Neural cell (in vitro differentiated cells): ENCODE data around the gene MYBPC1. TPM values are rescaled to one million over a fixed set of nuclear protein-coding genes. Genes with fewer than 3 reads are reported as not detected.

Experiments
- H2AFZ ChIP-seq: fragments of 200-600, 300-800 bp; sonication (generic), shearing (Covaris generic); 2 replicates; pipeline ENCODE4 v1.6.0; 2014; ENCODE audit warnings: low read depth, mild to moderate bottlenecking, antibody characterized with exemption, low read length, moderate library complexity
- H3F3A ChIP-seq: fragments of 200-600 bp; shearing (Covaris generic); 2 replicates; pipeline ENCODE4 v1.6.1; 2016; ENCODE audit warnings: mild to moderate bottlenecking, moderate library complexity, mixed read lengths, antibody characterized with exemption, low read length; ENCODE audit not compliant: insufficient read depth, poor library complexity, severe bottlenecking
- H3K27ac ChIP-seq: fragments of 200-600, 300-800 bp; sonication (generic), shearing (Covaris generic); 2 replicates; pipeline ENCODE4 v1.5.1; 2014; ENCODE audit warnings: mild to moderate bottlenecking, low read length, moderate library complexity
- H3K27me3 ChIP-seq: fragments of 300-800, 200-600 bp; sonication (generic), shearing (Covaris generic); 2 replicates; pipeline ENCODE4 v1.6.0; 2014; ENCODE audit warnings: mild to moderate bottlenecking, low read depth, low read length, moderate library complexity; ENCODE audit not compliant: insufficient read depth
- H3K36me3 ChIP-seq: fragments of 300-800, 200-600 bp; sonication (generic), shearing (Covaris generic); 2 replicates; pipeline ENCODE4 v1.5.1; 2014; ENCODE audit warnings: mild to moderate bottlenecking, antibody characterized with exemption, low read length, moderate library complexity; ENCODE audit not compliant: insufficient read depth
- H3K4me2 ChIP-seq: fragments of 300-800, 200-600 bp; sonication (generic), shearing (Covaris generic); 2 replicates; pipeline ENCODE4 v1.6.0; 2014; ENCODE audit warnings: mild to moderate bottlenecking, low read length
- H3K4me3 ChIP-seq: fragments of 300-800, 200-600 bp; sonication (generic), shearing (Covaris generic); 2 replicates; pipeline ENCODE4 v1.5.1; 2014; ENCODE audit warnings: mild to moderate bottlenecking, low read length, moderate library complexity
- H3K79me2 ChIP-seq: fragments of 200-600 bp; shearing (Covaris generic); replicated peaks from 2 replicates; pipeline ENCODE4 v1.6.0; 2014; ENCODE audit warnings: mild to moderate bottlenecking, low read length, moderate library complexity; ENCODE audit not compliant: insufficient read depth
- H3K9ac ChIP-seq: fragments of 300-800, 200-600 bp; sonication (generic), shearing (Covaris generic); 2 replicates; pipeline ENCODE4 v1.6.1; 2016; ENCODE audit warnings: mild to moderate bottlenecking, low read length, mixed read lengths
- H3K9me2 ChIP-seq: fragments of 200-600 bp; shearing (Covaris generic); 2 replicates; pipeline ENCODE4 v1.6.1; 2016; ENCODE audit warnings: mild to moderate bottlenecking, low read length, mixed read lengths; ENCODE audit not compliant: insufficient read depth
- H3K9me3 ChIP-seq: fragments of 200-600, 300-800 bp; sonication (generic), shearing (Covaris generic); 2 replicates; pipeline ENCODE4 v1.6.1; 2016; ENCODE audit warnings: mild to moderate bottlenecking, mixed run types, low read length, moderate library complexity, mixed read lengths
- H4K20me1 ChIP-seq: fragments of 200-600 bp; shearing (Covaris generic); 2 replicates; pipeline ENCODE4 v1.6.1; 2016; ENCODE audit warnings: mild to moderate bottlenecking, mixed run types; ENCODE audit not compliant: insufficient read depth
- CTCF ChIP-seq: fragments of 450-650 bp; IDR thresholded peaks from 2 replicates; pipeline ENCODE4 v1.5.1; 2014; ENCODE audit warnings: antibody characterized with exemption, mild to moderate bottlenecking, moderate library complexity; ENCODE audit not compliant: poor library complexity, severe bottlenecking
- EP300 ChIP-seq: fragments of 450-650 bp; conservative IDR thresholded peaks from 2 replicates; pipeline ENCODE4 v1.6.1; 2014; ENCODE audit warnings: antibody characterized with exemption, mild to moderate bottlenecking, moderate library complexity; ENCODE audit not compliant: poor library complexity, severe bottlenecking
- EZH2 ChIP-seq: fragments of 200-600, 300-800 bp; shearing (Covaris generic), sonication (generic); IDR thresholded peaks from 2 replicates; pipeline ENCODE4 v1.6.1; 2014; ENCODE audit warnings: antibody characterized with exemption, low read length, borderline replicate concordance, mild to moderate bottlenecking; ENCODE audit not compliant: insufficient read depth, poor library complexity, severe bottlenecking
- MXI1 ChIP-seq: fragments of 450-650 bp; conservative IDR thresholded peaks from 2 replicates; pipeline ENCODE4 v1.6.1; 2014; ENCODE audit warnings: antibody characterized with exemption, mild to moderate bottlenecking; ENCODE audit not compliant: poor library complexity, severe bottlenecking
- POLR2AphosphoS5 ChIP-seq: IDR thresholded peaks from 2 replicates; pipeline ENCODE4 v1.6.1; 2012
- RAD21 ChIP-seq: fragments of 450-650 bp; conservative IDR thresholded peaks from 2 replicates; pipeline ENCODE4 v1.6.1; 2014; ENCODE audit warnings: antibody characterized with exemption, mild to moderate bottlenecking, moderate library complexity
- REST ChIP-seq: IDR thresholded peaks from 2 replicates; pipeline ENCODE4 v1.6.1; 2012; ENCODE audit warnings: borderline replicate concordance
- SMC3 ChIP-seq: fragments of 450-650 bp; conservative IDR thresholded peaks from 2 replicates; pipeline ENCODE4 v1.6.1; 2014; ENCODE audit warnings: antibody characterized with exemption, mild to moderate bottlenecking, moderate library complexity; ENCODE audit not compliant: poor library complexity
- TAF1 ChIP-seq: IDR thresholded peaks from 2 replicates; pipeline ENCODE4 v1.6.1; 2012; ENCODE audit warnings: low read depth
- polyA plus RNA-seq: library from polyadenylated mRNA; depleted of rRNA; stranded (reverse); fragments of >200 nt; gene quantifications from 2 replicates; pipeline ENCODE4 v1.2.3, GENCODE V29; 2014

MYBPC1 gene
- polyA plus RNA-seq, 1 donor from 2014 or later = not detected

GRCh38 chr12:101616027-101616494 is 21.3 kb downstream of the MYBPC1 start:
- Histone ChIP-seq H3K9me2 (no peaks in the 10 kb centered on the region), H3K4me2 (no peak overlapping the region), H3F3A (no peaks in the 10 kb centered on the region), H3K9me3 (no peaks in the 10 kb centered on the region), H3K36me3 (no peaks in the 10 kb centered on the region), H3K27me3 (no peaks in the 10 kb centered on the region), H3K79me2 (no peaks in the 10 kb centered on the region), H3K9ac (no peak overlapping the region), H3K27ac (no peak overlapping the region), H3K4me3 (no peak overlapping the region), H4K20me1 (no peaks in the 10 kb centered on the region), H2AFZ (no peak overlapping the region)
- TF ChIP-seq RAD21 (no peak), POLR2AphosphoS5 (no peak), SMC3 (no peak), REST (no peak), TAF1 (no peak), EZH2 (no peak), MXI1 (no peak), CTCF (no peak)

- Histone ChIP-seq H2AFZ (no peak overlapping the region), H3K79me2 (no peaks in the 10 kb centered on the region), H4K20me1 (no peaks in the 10 kb centered on the region), H3K27ac (no peak overlapping the region), H3K9me2 (no peaks in the 10 kb centered on the region), H3K9ac (no peak overlapping the region), H3K36me3 (no peaks in the 10 kb centered on the region), H3K4me3 (no peak overlapping the region), H3K4me2 (no peak overlapping the region), H3K9me3 (no peaks in the 10 kb centered on the region), H3K27me3 (no peaks in the 10 kb centered on the region), H3F3A (no peaks in the 10 kb centered on the region)
- TF ChIP-seq TAF1 = no peak
- no peak for TF ChIP-seq RAD21
- no peak for TF ChIP-seq REST
- TF ChIP-seq POLR2AphosphoS5 = no peak
- TF ChIP-seq EZH2 = no peak
- no peak for TF ChIP-seq MXI1
- no peak for TF ChIP-seq CTCF
- no peak for TF ChIP-seq EP300
- TF ChIP-seq SMC3 = no peak
Measured at GRCh38 chr12:101619026-101619786, 24.4 kb downstream of the MYBPC1 start.
